Activated CD4-positive, alpha-beta T cell treated with anti-CD3 and anti-CD28 coated beads for 48 hours (primary cell): ENCODE measurements around the gene TDP2.

Source experiments
- DNase-seq: peaks from one replicate; pipeline ENCODE4 v3.0.0-alpha.2; 2020

Gene TDP2, protein sequence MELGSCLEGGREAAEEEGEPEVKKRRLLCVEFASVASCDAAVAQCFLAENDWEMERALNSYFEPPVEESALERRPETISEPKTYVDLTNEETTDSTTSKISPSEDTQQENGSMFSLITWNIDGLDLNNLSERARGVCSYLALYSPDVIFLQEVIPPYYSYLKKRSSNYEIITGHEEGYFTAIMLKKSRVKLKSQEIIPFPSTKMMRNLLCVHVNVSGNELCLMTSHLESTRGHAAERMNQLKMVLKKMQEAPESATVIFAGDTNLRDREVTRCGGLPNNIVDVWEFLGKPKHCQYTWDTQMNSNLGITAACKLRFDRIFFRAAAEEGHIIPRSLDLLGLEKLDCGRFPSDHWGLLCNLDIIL

DNA sequence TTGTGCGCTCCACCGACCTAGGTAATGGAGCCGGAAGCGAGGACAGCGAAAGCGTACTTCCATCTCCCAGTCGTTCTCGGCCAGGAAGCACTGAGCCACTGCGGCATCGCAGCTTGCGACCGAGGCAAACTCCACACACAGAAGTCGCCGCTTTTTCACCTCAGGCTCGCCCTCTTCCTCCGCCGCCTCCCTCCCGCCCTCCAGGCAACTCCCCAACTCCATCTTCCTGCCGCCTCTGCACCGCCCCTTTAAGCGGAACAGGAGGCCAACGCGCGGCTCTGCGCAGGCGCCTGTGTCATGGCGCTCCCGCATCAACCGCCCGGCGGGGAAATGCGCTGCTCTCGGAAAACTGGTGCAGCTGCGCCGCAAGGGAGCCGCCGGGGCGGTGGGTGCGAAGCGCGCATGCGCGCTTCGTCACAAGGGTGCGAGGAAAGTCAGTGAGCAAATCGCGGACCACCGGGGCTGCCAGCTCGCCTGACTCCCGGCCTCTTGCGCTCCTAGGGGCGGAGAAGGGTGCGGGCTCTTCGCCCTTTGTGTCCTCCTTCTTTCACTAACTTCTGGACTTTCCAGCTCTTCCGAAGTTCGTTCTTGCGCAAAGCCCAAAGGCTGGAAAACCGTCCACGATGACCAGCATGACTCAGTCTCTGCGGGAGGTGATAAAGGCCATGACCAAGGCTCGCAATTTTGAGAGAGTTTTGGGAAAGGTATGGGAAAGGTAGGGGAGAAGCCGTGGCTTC lies at the start of gene TDP2, which contains the start of gene ACOT13:
TDP2 (minus strand) TSS at position 259 of the 737 bp plus-strand sequence; CDS start at position 222, 37 bp downstream.
ACOT13 (plus strand) TSS at position 437 of the 737 bp plus-strand sequence; CDS start at position 624, 187 bp downstream.
- peak; percentile 97 for DNase-seq

DNA sequence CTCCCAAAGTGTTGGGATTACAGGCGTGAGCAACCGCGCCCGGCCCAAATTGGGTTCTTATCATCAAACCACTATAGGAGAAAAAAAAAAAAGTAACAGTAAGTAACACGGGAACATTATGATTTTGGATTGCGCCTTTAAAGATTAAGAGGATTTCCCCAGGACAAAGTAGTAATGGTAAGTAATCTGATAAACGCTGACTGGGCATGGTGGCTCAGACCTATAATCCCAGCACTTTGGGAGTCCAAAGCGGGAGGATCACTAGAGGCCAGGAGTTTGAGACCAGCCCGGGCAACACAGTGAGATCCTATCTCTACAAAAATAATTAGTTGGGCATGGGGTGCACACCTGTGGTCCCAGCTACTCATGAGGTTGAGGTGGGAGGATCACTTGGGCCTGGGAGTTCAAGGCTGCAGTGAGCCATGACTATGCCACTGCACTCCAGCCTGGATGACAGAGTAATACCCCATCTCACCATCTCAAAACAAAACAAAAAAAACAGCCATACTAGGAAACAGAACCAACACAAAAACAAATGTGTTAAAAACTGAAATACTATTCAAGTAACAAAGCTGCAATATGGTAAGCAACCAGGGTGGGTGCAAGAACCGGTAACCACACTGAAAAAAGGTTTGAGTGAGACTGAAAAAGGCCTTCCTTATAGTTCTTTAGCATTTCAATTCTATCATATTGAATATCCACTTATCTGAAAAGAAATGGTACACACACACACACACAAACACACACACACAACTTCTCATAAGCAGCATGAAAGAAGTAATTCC lies 44.0 kb upstream of the TDP2 start:
- no peak for DNase-seq

DNA sequence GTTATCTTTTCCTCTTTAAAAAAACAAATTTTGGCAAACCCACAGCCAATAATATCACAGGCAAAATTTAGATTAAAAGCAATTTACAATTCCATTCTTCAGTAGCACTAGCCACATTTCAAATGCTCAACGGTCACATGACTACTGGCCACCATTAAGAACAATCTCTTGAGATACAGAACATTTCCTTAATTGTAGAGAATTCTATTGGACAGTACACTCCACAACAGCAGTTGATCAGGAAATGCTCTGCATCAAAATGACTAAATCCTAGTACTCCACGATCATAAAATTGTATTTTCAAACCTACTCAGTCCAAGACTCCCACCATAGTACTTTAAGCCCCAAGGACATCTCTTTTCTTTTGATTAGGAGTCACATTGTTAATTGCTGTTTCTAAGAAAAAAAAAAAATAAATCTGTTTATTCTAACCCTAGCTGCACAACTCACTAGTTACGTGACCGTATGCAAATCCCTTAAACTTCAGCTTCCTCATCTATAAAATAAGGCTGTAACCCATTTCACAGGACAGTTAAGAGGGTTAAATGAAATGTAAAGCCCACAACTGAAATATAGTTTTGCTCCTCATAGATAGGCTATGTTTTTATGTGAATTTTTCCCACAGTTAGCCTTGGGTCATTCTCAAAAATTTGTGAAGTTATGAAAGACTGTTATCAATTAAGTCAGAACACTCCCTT lies 42.5 kb upstream of the TDP2 start:
- DNase-seq, result no peak

DNA sequence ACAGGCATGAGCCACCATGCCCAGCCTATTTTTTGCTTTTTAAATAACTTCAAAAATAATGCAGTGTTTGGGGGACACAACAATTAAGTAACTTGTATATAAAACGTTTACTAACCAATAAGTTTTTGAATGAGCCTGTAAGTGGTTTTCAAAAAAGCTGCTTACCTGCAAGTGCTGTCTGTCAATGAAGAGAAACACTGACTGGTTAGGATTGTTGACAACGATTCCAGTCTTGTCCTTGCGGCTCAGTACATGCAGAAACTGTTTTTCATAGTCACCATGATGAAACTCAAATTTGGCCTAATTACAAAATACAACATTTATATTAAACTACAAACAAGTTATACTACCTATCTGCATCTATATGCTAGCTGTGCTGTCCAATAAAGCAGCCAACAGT lies 41.9 kb upstream of the TDP2 start:
- DNase-seq, result no peak

DNA sequence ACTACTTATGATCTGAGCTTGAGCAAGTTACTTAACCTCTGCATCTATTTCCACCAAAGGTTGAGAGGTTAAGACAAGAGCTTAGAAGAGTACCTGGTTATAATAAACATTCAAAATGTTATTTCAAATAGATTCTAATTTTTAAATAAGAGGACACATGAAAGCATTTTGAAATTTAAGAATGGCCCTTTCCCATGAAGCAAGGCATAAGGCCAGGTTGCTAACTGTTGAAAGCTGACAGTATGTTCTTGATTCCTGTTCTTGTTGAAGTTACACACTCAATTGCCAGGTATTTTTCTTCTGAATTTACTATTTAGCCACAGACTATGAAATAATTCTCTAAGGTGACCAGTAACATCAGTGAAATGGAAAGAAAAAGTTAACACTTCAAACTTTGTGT lies 37.8 kb upstream of the TDP2 start:
- DNase-seq, result no peak

DNA sequence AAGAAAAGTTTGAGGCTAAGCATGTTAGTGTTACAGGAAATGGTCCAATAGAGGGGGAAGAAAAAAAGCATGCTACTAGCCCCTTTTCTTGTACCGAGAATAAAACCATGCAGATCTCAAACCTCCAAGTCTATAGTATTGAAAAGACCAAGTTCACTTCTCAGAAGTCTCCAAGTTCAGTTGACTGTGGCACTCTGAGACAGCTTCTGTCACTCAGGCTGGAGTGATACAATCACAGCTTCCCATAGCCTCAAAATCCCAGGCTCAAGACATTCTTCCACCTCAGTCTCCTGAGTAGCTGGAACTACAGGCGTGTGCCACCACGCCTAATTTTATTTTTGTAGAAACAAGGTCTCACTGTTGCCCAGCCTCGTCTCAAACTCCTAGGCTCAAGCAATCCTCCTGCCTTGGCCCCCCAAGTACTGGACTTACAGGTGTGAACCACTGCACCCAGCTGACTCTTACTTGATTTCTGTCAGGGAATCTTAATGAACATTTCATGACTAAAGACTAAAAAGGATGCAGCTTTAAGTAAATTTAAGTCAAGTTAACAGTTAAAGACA lies 36.1 kb upstream of the TDP2 start:
- no peak for DNase-seq

DNA sequence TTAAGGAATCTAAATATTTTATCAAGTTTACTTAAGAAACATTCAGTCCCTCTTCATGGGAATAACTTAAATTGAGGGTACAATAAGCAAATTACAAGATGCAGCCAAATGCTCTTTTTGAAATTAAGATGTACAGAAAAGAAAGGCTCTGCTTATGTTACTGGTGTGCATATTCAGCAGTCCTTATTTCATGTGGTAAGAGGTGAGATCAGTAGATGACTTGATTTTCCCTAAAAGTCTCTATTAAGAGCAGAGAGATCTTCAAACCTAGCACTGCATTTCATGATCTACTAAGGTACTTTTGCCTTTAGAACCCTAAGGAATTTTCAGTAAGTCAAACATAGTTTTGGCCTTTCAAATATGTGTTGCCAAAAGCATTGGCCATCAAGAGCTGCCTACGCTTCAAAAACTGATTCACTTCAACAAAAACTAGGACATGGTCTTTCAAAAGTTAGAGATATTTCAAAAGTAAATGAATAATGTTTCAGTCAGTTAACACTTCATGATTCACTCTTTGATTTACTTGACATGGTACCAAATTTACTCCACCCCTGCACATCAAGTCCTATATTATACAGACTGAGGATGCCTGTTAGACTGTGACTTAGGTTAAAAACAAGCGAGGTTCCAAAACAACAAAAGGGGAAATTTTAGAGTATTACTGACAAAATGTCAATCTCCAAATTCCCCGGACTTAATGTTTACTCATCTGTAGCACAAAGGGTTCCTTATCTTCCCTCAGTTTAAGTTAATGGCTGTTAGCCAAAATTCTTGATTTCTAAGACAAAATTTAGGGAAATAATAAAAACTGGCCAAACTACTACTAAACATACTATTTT lies 33.0 kb upstream of the TDP2 start:
- DNase-seq, result no peak

DNA sequence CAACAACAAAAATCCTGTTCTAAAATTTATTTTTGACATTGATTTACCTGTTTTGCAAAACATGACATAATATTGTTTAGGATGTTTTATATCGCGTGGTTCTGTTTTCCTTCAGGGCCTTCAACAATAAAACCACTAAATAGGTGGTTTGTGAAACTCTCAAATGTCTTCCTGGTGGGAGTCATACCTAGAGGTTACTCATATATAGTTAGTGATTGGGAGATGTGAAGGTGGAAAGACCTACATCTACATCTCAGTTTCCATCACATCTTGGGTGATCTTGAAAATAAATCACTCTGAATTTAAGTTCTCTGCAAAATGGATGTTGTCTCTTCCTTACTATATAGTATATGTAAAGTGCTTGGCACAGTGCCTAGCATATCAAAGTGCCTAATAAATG lies 29.4 kb upstream of the TDP2 start:
- no peak for DNase-seq

DNA sequence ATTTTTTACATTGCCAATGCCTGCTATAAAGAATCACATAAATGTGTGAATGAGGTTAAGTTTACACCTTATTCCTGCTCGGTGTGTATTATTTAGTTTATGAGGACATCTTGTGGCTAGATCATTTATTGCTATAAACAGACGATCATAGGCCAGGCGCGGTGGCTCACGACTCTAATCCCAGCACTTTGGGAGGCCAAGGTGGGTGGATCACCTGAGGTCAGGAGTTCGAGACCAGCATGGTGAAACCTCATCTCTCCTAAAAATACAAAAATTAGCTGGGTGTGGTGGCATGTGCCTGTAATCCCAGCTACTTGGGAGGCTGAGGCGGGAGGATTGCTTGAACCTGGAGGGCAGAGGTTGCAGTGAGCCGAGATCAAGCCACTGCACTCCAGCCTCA lies 28.9 kb upstream of the TDP2 start:
- DNase-seq, result peak; percentile 56

DNA sequence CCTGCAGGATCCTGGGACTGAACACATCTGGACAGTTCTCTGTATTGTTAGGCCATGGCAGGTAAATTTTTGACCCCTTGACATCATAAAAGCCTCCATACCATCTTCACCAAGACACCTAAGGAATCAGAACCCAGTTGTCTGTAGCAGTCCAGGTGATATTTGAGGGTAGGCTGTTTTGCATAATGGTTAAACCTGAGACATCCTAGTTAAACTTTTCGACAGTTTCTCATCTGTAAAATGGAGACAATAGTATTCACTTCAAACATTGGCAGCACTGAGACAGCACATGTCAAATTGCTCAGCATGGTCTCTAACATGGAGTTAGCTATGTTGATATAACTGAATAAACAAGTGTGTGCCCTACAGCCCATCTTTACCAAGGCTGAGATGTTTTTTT lies 27.5 kb upstream of the TDP2 start:
- DNase-seq, result no peak

DNA sequence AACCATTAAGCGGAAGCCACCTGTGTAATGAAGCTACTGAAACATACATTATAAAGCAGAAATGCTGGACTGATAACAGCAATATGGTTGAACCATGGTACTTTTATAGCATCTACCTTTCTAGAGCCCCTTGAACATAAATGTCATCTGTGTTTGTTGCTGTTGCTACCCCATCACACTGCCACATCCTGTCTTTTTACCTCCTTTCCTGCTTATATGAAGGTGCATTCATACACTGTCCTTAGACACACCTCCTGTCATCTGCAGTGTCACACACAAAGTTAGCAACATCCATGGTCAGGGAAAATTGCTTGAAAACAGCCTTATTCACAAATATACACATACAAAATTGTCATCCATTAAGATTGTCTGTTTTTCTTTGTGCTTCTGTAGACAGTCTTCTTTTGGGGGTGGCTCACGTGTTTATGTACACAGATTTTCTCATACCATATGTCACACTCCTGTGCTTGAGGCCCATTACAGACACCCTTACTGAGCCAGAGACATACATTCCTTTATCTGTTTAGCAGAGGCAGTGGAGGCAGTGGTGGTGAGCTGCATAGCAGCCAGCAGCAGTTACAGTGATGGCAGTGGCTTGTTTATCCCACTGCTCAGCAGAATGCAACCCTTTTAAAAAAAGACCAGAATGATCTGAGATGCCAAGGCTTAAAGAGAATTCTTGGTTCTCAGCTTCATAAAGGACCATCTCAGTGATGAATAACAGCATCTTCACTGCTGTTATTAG lies 26.3 kb upstream of the TDP2 start:
- no peak for DNase-seq

DNA sequence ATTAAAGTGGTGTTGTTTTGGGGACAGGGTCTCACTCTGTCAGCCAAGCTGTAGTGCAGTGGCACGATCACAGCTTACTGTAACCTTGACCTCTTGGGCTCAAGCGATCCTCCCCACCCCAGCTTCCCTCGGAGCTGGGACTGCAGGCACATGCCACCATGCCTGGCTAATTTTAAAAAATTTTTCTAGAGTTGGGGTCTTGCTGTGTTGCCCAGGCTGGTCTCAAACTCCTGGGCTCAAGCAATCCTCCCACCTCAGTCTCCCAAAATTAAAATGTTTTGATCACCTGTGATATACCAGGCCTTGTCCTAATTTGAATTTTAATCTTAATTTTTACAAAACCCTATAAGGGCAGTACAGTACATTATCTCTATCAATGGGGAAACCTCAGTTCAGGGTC lies 25.7 kb upstream of the TDP2 start:
- no peak for DNase-seq

DNA sequence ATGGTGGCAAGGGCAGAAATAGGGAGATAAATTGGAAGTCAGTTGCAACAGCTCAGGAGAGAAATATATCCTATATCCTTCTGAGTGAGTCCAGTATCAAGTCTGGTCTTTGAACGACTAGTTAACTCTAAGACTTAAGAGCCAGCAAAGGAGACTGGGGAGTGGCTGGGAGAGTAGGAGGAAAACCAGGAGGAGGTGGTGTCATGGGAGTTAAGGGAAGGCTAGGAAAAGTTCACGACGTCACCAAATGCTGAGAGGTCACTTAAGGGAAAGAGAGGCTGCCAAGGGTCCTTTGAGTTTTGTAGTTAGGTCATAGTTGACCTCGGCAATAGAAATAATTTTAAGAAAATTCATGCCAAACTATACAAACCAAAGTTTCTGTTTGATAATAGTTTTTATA lies 25.3 kb upstream of the TDP2 start:
- DNase-seq, result no peak

DNA sequence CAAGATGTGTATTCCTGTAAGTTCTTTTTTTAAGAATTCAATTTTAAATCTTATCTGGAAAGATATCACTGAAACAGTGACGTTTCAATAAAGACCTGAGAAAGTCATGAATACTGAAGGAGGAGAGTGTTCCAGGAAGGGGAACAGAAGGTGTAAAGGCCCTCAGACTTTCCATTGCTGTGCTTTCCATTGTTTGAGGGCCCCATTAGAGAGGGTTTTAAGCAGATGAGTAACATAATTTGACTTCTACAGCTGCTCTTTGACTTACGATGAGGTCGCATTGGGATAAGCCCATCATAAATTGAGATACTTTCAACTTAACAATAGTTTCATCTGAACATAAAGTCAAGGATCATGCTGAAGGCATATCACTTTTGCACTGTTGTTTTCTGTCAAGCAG lies 24.9 kb upstream of the TDP2 start:
- no peak for DNase-seq

DNA sequence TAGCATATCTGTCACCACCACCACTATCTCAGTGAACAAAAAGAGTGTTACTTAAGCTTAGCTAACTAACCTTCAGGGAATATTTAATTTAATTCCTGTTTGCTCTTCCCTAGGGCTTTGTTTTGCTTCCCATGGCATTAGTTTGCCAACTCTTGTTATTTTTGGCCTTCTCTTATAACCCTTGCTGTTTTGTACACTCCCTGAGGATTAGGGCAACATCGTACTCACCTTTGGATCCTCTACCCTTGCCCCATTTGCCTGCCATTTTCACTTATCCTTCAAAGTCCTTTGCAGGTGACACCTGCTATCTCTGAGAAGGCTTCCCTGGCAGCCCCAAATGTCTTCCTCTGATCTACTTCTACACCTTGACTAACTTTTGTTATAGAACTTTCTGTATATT lies 23.9 kb upstream of the TDP2 start:
- no peak for DNase-seq

DNA sequence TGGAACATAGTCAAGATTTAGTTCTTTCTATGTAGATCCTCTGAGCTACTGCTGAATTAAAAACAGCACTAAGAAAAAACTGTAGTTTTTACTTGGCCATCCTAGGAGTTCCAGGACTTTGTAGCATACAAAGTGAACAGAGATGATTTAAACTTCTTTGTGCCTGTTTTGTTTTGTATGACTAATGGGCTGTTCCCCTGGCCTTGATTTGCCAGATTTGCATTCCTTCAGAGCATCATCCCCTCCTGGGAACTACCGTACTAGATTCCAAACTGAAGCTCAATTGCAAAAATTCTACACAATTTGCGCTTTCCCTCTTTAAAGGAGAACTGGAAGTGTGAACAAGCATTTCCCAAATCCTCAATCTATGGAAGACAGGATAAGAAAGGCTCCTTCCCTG lies 23.3 kb upstream of the TDP2 start:
- no peak for DNase-seq

DNA sequence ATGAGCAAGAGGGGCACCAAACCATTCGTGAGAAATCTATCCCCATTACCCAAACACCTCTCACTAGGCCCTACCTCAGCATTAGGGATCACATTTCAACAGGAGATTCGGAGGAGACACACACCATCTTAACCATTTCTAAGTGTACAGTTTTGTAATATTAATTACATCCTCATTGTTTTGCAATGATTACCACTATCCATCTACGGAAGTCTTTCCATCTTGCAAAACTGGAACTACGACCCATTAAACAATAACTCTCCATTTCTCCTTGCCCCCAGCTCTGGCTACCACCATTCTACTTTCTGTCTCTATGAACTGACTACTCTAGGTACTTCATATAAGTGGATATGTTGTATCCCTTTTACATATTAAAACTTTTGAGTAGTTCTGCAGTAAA lies 20.2 kb upstream of the TDP2 start:
- DNase-seq, result no peak

DNA sequence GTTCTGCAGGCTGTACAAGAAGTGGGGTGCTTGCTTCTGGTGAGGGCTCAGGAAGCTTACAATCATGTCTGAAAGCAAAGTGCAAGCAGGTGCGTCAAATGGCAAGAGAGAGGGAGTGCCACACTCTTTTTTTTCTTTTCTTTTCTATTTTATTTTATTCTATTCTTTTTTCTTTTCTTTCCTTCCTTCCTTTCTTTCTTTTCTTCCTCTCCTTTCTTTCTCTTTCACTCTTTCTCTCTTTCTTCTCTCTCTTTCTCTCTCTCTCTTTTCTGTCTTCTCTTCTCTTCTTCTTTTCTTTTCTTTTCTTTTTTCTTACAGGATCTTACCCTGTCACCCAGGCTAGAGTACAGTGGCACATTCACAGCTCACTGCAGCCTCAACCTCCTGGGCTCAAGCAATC lies 19.7 kb upstream of the TDP2 start:
- no peak for DNase-seq

DNA sequence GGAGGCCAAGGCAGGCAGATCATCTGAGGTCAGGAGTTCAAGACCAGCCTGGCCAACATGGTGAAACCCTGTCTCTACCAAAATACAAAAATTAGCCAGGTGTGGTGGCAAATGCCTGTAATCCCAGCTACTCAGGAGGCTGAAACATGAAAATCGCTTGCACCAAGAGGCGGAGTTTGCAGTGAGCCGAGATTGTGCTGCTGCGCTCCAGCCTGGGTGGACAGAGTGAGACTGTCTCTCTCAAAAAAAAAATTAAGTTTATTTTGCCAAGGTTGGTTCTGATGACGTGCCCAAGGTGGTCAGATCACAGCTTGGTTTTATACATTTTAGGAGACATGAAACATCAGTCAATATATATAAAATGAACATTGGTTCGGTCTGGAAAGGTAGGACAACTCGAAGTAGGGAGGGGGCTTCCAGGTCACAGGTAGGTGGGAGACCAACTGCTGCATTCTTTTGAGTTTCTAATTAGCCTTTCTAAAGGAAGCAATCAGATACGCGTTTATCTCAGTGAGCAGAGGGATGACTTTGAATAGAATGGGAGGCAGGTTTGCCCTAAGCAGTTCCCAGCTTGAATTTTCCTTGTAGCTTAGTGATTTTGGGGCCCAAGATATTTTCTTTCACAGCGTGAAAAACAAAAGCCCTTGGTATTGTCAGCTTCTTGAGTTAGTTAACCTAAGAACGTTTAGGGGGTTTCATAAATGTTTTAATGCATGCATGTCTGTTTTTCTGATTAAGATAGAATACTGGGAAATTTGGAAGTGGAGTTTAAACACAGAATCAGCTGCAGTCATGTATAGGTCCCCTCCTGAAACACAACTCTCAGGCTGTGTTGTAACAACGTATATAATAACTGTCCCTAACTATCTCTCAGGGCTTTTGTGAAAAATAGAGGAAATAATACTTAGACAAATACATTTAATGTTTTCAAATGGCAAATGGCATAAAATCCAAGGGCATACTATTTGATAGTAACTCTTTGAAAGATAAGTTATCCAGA lies 16.9 kb upstream of the TDP2 start:
- DNase-seq, result no peak

DNA sequence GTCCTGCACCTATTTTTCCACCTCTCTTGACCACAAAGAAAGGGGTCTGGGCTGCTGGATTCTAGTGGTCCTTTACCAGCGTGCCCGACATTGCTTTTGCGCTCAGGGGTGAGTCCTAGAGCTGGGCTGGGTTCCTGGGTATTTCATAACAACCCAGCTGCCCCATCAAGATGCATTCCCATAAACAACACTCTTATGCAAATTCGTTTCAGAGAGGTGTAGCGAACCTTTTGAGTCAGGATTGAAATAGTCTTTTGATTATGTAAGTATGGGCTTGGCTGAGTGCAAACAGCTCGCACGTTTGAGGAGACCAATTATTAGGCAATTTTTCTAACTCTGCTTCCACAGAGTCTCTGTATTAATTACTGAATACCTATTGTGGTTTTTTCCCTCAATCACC lies 13.9 kb upstream of the TDP2 start:
- DNase-seq, result no peak
